Measurements from ENCODE around the gene RASSF1. TPM values are rescaled to one million over a fixed set of nuclear protein-coding genes. Genes with fewer than 3 reads are reported as not detected.
A peak's percentile ranks its signal among the peaks of the same experiment; 100 is the strongest.

The RASSF1 gene
- polyA plus RNA-seq, 1 experiment, result 80.2 TPM

DNA sequence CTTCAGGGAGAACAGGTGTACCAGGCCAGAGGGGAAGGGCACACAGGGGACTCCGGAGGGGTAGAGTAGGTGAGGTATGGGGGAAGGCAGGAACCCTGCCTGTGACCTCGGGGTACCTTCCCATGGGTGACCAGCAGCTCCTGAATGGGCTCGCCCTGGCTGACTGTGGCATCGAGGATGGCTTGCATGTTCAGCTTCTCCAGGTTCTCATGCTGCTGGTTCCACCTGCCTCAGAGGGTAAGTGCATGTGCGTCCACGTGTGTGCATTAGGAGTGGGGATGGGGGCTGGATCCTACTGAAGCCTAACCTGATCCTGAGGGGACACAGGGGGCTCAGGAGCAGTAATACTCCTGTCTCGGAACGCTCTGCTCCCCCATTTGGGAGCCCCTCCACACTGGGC lies 4.4 kb upstream of the RASSF1 start:
- Histone ChIP-seq H3K36me3 (ENCODE audit: control insufficient read depth, insufficient read depth, low read length) (peaks cover 2% of the 10 kb centered on the region; the same call in 1 of the 2 replicates), H3K4me3 (ENCODE audit: low read depth, low read length) (peak overlapping the region; percentile 37), H3K27me3 (ENCODE audit: control insufficient read depth, insufficient read depth, low read length) (no peaks in the 10 kb centered on the region)
- DNase-seq (ENCODE audit: low read depth), result no peak
- ChIA-PET CTCF (interaction anchor here (0.9 to 7.3 kb wide), 3 partner anchors 80 to 205 kb away, joined by 3 to 98 read pairs (median 5); no protein-coding TSS in a partner anchor), POLR2A (no interaction called here)
- TF ChIP-seq, protein P1, sequence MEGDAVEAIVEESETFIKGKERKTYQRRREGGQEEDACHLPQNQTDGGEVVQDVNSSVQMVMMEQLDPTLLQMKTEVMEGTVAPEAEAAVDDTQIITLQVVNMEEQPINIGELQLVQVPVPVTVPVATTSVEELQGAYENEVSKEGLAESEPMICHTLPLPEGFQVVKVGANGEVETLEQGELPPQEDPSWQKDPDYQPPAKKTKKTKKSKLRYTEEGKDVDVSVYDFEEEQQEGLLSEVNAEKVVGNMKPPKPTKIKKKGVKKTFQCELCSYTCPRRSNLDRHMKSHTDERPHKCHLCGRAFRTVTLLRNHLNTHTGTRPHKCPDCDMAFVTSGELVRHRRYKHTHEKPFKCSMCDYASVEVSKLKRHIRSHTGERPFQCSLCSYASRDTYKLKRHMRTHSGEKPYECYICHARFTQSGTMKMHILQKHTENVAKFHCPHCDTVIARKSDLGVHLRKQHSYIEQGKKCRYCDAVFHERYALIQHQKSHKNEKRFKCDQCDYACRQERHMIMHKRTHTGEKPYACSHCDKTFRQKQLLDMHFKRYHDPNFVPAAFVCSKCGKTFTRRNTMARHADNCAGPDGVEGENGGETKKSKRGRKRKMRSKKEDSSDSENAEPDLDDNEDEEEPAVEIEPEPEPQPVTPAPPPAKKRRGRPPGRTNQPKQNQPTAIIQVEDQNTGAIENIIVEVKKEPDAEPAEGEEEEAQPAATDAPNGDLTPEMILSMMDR (IDR thresholded peaks at IDR 0.05; ENCODE audit: insufficient read depth, low read depth, low read length), result no peak

DNA sequence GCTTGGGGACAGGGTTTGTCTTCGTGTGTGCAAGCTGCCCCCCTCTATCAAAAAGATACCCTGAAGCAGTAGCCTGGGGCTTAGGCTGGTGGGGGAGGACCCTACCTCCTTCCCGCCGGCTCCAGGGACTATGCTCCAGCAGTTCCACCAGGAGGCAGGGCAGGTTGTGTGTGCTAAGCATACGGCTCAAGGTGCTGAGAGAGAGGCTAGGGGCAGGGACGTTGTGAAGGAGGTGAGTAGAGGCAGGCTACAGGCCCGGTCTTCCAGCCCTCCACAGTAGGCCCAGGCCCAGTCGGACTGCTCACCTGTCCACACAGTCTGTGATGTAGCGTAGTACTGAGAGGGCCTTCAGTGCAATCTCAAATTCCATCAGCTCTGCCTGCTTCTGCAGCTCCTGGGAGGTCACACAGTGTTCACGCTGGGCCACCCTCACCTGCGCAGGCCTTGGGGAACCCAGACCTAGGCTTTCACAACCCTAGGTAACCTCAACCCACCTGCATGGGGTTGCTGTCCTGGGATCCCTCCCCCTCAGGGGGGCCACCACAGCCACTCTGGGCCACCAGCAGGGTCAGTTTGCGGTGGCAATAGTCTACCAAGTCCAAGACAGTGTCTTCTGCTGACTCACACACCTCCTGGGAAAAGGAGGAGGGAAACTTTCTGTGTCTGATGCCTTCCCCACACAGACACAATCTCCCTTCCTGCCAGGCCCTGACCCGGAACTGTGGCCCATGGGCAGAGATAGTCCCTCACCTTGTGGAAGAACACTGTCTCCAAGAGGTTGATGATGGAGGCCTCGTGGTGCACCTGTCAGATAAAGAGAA lies 2.4 kb upstream of the RASSF1 start:
- H3K27me3 ChIP-seq (ENCODE audit: control insufficient read depth, insufficient read depth, low read length), result no peaks in the 10 kb centered on the region
- ChIA-PET CTCF (interaction anchor here (0.6 to 2.7 kb wide), 4 partner anchors 8 to 199 kb away, joined by 3 to 10 read pairs (median 4); partner anchors contain the start of genes CYB561D2 and NPRL2), POLR2A (no interaction called here)
- TF ChIP-seq, protein P1 (IDR thresholded peaks at IDR 0.05; ENCODE audit: insufficient read depth, low read depth, low read length), result no peak
- DNase-seq (ENCODE audit: low read depth), result no peak
- no peaks in the 10 kb centered on the region for H3K36me3 ChIP-seq (ENCODE audit: control insufficient read depth, insufficient read depth, low read length)
- H3K4me3 ChIP-seq (ENCODE audit: low read depth, low read length), result no peak overlapping the region

DNA sequence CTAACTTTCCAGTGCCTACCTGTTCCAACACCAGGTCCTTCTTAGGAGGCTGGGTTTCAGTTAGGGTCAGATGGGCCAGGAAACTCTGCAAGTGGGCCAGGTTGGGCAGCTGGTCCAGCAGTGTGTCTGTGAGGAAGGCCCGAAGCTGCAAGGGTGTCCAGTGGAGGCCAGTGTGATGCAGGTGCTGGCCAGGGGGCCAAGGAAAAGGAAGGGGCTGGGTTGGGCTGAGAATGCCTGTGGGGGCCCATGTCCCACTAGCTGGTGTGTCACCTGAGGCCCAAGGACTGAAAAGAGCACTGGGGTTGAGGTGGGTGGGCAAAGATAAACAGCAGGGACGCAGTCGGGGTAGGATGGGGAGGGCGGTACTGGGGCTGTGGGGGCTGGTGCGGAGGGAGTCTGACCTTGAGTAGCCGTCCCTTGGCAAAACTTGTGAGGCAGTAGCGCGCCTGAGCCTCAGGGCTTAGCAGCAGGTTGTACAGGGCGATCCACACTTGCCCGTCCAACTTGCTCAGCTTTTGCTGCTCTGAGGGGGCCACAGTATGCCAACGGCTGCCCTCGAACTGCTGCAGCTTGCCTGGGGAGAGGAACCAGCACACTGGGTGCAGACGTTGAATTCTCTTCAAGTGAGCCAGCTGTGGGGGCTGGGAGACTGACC lies 1.5 kb upstream of the RASSF1 start:
- no peak for DNase-seq (ENCODE audit: low read depth)
- POLR2A ChIA-PET, result no interaction called here
- CTCF ChIA-PET, result interaction anchor here (0.6 to 2.7 kb wide), 2 partner anchors 140 to 200 kb away, joined by 3 to 10 read pairs; no protein-coding TSS in a partner anchor
- Histone ChIP-seq H3K27me3 (ENCODE audit: control insufficient read depth, insufficient read depth, low read length) (no peaks in the 10 kb centered on the region), H3K36me3 (ENCODE audit: control insufficient read depth, insufficient read depth, low read length) (no peaks in the 10 kb centered on the region), H3K4me3 (ENCODE audit: low read depth, low read length) (no peak overlapping the region)
- TF ChIP-seq, protein P1 (IDR thresholded peaks at IDR 0.05; ENCODE audit: insufficient read depth, low read depth, low read length), result no peak

DNA sequence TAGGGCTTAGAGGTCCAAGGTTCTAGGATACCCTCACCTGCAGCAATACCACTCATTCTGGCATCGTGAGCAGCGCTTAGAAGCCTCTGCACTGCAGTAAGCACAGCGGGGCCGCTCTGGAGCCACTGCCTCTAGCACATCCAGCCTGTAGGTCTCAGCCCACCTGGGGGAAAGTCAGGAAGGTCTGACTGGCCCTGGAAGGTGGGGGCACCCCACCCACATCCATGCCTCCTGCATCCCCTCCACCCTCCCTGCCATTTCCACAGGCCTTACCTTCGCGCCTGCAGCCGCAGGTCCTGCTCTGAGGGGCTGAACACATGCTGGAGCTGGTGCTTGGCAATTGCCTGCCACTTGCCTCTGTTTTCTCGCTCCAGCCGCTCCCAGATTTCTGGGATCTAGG lies 901 bp upstream of the RASSF1 start:
- DNase-seq (ENCODE audit: low read depth), result no peak
- CTCF ChIA-PET, result interaction anchor here (1.9 to 2.7 kb wide), 2 partner anchors 9 to 201 kb away, joined by 9 to 10 read pairs; partner anchors contain the start of genes CYB561D2 and NPRL2
- Histone ChIP-seq H3K4me3 (ENCODE audit: low read depth, low read length) (peak overlapping the region; percentile 60), H3K27me3 (ENCODE audit: control insufficient read depth, insufficient read depth, low read length) (no peaks in the 10 kb centered on the region), H3K36me3 (ENCODE audit: control insufficient read depth, insufficient read depth, low read length) (no peaks in the 10 kb centered on the region)
- POLR2A ChIA-PET, result no interaction called here
- TF ChIP-seq, protein P1 (IDR thresholded peaks at IDR 0.05; ENCODE audit: insufficient read depth, low read depth, low read length), result no peak

DNA sequence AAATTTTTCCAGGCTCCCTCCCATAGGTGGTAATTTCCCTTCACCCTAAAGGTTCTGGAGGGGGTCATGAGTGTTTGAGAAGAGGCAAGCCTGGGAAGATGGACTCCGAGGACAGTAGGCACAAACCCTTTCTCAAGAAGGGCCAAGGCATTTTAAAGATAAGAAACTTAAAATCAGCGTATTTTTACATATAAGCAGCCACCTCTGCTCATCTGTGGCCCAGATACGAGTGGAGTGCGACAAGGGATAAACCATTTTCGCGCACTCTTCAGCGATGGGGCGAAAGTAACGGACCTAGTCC lies 539 bp downstream of the RASSF1 start:
- Histone ChIP-seq H3K4me3 (ENCODE audit: low read depth, low read length) (peak overlapping the region; percentile 60), H3K27me3 (ENCODE audit: control insufficient read depth, insufficient read depth, low read length) (no peaks in the 10 kb centered on the region), H3K36me3 (ENCODE audit: control insufficient read depth, insufficient read depth, low read length) (no peaks in the 10 kb centered on the region)
- CTCF ChIA-PET, result interaction anchor here (1.9 to 2.7 kb wide), 3 partner anchors 10 to 202 kb away, joined by 4 to 10 read pairs (median 9); partner anchors contain the start of genes CYB561D2 and NPRL2
- POLR2A ChIA-PET, result no interaction called here
- TF ChIP-seq, protein P1 (IDR thresholded peaks at IDR 0.05; ENCODE audit: insufficient read depth, low read depth, low read length), result no peak
- no peak for DNase-seq (ENCODE audit: low read depth)

All from BJ (cell line).